GM19238 (cell line): Measurements from ENCODE around the gene EMC9.

Experiments
- DNase-seq: peaks from one replicate; pipeline ENCODE4 v3.0.0; 2011; ENCODE audit warnings: low spot score; ENCODE audit not compliant: insufficient read length

The EMC9 gene

GRCh38 chr14:24177041-24177825, 35.8 kb upstream of the EMC9 start:
- DNase-seq: no peak

- DNase-seq: no peak
These were observed 35.2 kb upstream of the EMC9 start for GRCh38 chr14:24176599-24176998.

- no peak for DNase-seq
These were observed 31.5 kb upstream of the EMC9 start for GRCh38 chr14:24172871-24173281.

GRCh38 chr14:24172261-24172860, 31.0 kb upstream of the EMC9 start:
- no peak for DNase-seq

- peak; percentile 93 for DNase-seq
These were observed 30.2 kb upstream of the EMC9 start, which contains the start of gene REC8 for GRCh38 chr14:24171422-24172260. Gene REC8 (plus strand): TSS chr14:24172080. CDS start chr14:24172553, 473 bp downstream.

GRCh38 chr14:24167469-24168114, 26.2 kb upstream of the EMC9 start:
- no peak for DNase-seq

GRCh38 chr14:24165785-24166184, 24.4 kb upstream of the EMC9 start:
- no peak for DNase-seq

- DNase-seq: no peak
These were observed 23.2 kb upstream of the EMC9 start for GRCh38 chr14:24164518-24164991.

- no peak for DNase-seq
These were observed 20.7 kb upstream of the EMC9 start for GRCh38 chr14:24162093-24162492.

- DNase-seq: peak; percentile 93
These were observed 19.7 kb upstream of the EMC9 start, which contains the start of gene IRF9 for GRCh38 chr14:24160850-24161804. Gene IRF9 (plus strand): TSS chr14:24161265. CDS start chr14:24162145, 880 bp downstream.

GRCh38 chr14:24160499-24160849, 19.1 kb upstream of the EMC9 start:
- DNase-seq: no peak

GRCh38 chr14:24159777-24160498, 18.5 kb upstream of the EMC9 start:
- DNase-seq: no peak

- no peak for DNase-seq
These were observed 15.9 kb upstream of the EMC9 start for GRCh38 chr14:24157331-24157730.

GRCh38 chr14:24156840-24157239, 15.4 kb upstream of the EMC9 start:
- no peak for DNase-seq

- DNase-seq: no peak
These were observed 13.7 kb upstream of the EMC9 start for GRCh38 chr14:24155100-24155499.

- no peak for DNase-seq
These were observed 10.2 kb upstream of the EMC9 start for GRCh38 chr14:24151404-24152080.

GRCh38 chr14:24150993-24151392, 9.6 kb upstream of the EMC9 start:
- no peak for DNase-seq

GRCh38 chr14:24150567-24150966, 9.2 kb upstream of the EMC9 start:
- no peak for DNase-seq

- DNase-seq: no peak
These were observed 8.7 kb upstream of the EMC9 start for GRCh38 chr14:24150061-24150460.
